ENCODE data around the gene TIMP1.

The TIMP1 gene

DNA sequence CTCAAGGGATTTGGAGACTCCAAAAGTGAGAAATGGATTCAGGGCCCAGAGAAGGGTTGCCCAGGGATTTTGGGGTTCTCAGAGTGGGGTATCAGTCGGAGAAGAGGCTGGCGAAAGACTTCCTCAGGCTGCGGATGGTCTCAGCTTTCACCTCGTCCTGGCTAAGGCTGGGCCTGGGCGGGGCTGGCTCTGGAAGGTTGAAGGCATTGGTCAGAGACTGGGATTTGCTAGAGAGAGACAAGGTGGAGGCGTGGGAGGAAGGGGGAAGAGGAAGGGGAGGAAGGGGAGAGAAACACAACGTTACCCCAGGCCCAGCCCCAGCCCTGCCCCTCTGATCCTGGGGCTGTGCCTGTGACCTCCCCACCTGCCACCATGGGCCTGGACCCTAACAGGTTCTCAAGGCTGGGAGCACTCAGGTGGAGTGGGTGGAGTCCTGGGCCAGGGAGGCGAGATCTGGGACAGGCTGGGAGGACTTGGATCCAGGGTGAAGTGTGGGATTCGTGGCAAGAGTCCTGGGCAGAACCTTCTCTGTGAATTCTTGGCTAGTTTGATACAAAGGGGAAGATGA is 9.4 kb upstream of the TIMP1 start:
- H3K4me3 ChIP-seq (replicated peaks; ENCODE audit: low read depth, low read length): no peak overlapping the region
- TF ChIP-seq, protein P1, sequence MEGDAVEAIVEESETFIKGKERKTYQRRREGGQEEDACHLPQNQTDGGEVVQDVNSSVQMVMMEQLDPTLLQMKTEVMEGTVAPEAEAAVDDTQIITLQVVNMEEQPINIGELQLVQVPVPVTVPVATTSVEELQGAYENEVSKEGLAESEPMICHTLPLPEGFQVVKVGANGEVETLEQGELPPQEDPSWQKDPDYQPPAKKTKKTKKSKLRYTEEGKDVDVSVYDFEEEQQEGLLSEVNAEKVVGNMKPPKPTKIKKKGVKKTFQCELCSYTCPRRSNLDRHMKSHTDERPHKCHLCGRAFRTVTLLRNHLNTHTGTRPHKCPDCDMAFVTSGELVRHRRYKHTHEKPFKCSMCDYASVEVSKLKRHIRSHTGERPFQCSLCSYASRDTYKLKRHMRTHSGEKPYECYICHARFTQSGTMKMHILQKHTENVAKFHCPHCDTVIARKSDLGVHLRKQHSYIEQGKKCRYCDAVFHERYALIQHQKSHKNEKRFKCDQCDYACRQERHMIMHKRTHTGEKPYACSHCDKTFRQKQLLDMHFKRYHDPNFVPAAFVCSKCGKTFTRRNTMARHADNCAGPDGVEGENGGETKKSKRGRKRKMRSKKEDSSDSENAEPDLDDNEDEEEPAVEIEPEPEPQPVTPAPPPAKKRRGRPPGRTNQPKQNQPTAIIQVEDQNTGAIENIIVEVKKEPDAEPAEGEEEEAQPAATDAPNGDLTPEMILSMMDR (IDR thresholded peaks at IDR 0.05; ENCODE audit: low read depth, low read length, missing control alignments): no peak

DNA sequence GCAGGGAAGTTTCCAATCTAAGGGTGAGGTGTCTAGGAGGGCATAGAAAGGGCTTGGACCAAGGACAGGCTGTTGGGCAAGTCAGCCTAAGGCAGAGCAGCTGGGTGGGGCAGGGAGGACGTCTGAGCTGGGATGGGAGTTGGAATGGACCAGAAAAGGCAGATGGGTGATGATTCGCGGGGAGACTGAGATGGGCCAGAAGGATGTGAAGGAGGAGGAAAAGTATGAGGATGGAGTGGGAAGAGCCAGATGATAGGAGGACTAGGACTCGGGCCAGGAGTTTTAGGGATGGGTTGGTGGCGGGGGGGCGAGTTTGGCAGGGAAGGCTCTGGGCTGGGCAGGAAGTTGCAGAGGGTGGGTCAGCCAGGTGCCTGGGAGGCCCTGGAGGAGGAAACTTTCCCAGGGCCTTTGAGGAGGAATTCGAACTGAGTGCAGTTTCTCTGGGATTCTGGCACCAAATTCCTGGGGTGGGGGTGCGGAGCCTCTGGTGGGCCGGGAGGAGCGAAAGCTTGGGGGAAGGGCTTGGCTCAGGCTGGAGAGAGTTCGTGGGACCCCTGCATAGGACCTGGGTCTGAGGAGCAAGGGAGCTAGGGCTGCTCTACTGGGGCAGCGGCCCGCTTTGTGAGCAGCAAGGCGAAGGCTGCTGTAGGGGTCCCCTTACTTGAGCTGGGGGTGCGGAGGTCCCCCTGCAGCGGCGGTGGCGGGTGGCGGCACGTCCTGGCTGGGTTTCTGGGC is 8.7 kb upstream of the TIMP1 start:
- DNase-seq (ENCODE audit: extremely low read depth, low read depth): no peak
- 0 out of 2 replicates have a peak overlapping the region, but pooled peaks have one; percentile 3 for H3K4me3 ChIP-seq (replicated peaks; ENCODE audit: low read depth, low read length)
- TF ChIP-seq, protein P1 (IDR thresholded peaks at IDR 0.05; ENCODE audit: low read depth, low read length, missing control alignments): no peak

More for the DNA sequence above, 9.4 kb upstream of the TIMP1 start:
- no peak for DNase-seq (ENCODE audit: extremely low read depth, low read depth)

DNA sequence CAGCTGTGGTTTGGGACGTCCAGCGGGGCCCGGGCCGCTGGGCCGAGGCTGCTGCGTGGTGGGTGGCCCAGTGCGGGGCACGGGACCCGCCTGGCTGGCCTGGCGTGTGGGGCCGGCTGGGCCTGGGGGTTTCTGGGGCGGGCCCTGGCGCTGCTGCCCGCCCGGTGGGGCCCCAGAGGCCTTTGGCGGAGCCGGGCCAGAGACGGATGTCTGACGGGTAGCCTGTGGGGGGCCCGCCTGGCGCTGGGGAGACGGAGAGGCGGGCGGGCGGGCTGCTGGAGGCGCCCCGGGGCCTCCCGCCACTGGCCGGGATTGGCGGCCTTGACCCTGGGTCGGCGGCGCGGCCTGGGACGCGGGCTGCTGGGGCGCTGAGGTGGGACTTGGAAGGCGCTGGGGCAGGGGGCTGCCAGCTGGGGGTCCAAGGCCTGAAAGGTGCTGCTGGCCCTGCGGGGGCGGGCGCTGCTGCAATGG is 8.1 kb upstream of the TIMP1 start:
- DNase-seq (ENCODE audit: extremely low read depth, low read depth): no peak
- H3K4me3 ChIP-seq (replicated peaks; ENCODE audit: low read depth, low read length): 0 out of 2 replicates have a peak overlapping the region, but pooled peaks have one; percentile 3
- TF ChIP-seq, protein P1 (IDR thresholded peaks at IDR 0.05; ENCODE audit: low read depth, low read length, missing control alignments): no peak

DNA sequence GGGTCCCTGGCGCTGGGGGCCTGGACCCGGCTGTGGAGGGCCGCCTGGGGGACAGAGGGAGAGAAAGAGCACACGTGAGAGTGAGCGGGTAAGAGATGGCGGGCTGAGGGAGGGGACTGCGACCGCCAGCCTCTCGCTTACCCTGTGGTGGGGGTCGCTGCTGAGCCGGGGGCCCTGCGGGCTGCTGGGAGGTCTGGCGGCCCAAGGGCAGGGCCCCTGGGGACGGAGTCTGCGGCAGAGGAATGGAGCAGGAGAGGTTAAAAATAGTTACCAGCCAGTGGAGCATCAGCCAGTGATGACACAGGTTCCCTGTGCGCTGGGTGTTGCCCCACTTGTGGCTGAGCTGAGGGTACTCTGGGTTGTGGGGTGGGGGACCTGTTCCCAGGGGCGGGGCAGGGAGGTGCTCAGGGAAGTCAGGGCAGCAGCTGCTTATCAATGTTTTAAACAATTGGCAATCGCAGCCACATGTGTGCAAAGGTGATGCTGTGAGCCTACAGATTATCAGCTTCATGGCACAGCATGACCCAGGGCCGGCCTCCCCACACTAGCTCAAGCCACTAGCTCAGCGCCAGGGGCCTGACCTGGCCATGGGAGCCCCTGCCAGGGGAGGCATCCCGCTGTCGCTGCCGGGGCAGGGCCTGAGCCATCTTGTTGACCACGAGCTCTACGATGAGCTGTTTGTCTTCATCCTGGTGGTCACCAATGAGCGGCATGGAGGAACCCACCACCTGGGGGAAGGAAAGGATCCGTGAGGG is 7.5 kb upstream of the TIMP1 start:
- TF ChIP-seq, protein P1 (IDR thresholded peaks at IDR 0.05; ENCODE audit: low read depth, low read length, missing control alignments): no peak
- DNase-seq (ENCODE audit: extremely low read depth, low read depth): no peak
- no peak overlapping the region for H3K4me3 ChIP-seq (replicated peaks; ENCODE audit: low read depth, low read length)

DNA sequence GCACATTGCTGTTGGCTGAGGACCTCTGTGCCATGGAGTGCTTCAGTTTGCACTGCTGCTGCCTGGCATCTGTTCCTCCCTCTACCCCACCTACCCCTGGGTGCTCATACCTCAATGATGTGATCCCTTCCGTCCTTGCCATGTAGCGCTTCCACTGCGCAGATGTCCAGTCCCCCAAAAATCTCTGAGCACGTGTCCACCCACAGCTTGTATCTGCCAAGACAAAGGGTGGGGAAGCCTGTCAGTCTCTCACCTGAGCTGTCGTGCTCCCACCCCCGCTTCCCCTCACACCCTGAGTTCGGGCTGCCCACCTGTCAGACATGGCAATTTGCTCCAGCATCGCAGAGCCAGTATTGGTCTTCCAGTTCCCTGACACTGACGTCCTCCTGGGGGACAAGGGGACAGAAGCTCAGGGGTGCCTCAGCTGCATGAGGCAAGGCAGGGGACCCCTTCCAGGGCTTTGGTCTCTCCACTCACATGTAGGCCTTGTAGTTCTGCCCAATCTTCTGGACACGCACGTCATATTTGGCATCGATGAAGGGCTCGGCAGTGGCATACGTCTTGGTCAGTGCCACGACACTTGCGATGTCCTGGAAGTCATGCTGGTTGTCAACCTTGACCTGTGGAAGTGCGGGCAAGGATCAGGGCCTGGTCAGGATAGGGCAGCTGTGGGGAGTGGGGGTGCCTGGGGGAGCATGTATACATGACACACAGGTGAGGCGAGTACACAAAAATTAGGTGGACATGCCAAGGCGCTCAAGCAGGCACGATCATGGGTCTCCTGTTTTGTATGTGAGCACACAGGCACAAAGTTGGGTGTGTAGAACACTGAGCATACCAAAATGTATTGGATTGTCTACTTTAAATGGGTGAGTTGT is 6.0 kb upstream of the TIMP1 start:
- no peak for DNase-seq (ENCODE audit: extremely low read depth, low read depth)
- H3K4me3 ChIP-seq (replicated peaks; ENCODE audit: low read depth, low read length): no peak overlapping the region
- TF ChIP-seq, protein P1 (IDR thresholded peaks at IDR 0.05; ENCODE audit: low read depth, low read length, missing control alignments): no peak

DNA sequence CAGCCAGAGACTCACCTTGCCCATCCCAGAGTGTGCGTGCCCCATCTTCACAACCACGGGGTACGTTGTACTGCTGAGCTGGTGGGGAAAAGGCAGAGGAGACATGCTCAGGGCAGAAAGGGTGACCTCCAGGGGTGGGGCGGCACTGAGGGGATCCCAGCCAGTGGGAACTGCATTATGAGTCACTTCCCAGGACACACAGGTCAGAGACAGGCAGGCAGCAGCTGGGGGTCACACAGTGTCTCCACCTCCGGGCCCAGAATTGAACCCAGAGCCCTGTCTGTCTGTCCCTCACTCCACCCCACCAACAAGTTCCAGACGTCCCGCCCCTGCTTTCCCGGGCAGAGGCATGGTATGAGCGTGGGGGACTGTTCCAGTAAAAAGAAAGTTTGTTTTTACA is 4.8 kb upstream of the TIMP1 start:
- DNase-seq (ENCODE audit: extremely low read depth, low read depth): no peak
- TF ChIP-seq, protein P1 (IDR thresholded peaks at IDR 0.05; ENCODE audit: low read depth, low read length, missing control alignments): no peak
- H3K4me3 ChIP-seq (replicated peaks; ENCODE audit: low read depth, low read length): no peak overlapping the region

All from HFF-Myc (cell line).